ENCODE data around the gene CD63.

The CD63 gene

GRCh38 chr12:55741931-55742680 is 13.3 kb upstream of the CD63 start:
- in situ Hi-C loops (cut with MboI; ENCODE audit: low sequenced_read_pairs), result no loop called here

DNA sequence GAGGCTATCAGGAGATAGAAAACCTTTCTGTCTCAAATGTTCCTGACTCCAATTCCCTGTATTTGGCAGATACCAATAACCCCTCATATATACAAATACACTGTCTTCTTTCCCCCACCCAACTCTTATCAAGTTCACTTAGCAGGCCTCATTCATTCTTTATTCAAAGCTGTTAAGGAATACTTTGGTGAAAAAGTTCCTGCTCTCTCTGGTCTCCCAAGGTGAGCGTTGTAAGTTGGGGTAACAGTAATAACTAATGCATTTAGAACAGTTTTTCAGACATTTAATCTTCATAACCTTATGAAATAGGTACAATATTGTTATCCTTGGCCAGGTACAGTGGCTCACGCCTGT is 10.2 kb upstream of the CD63 start:
- in situ Hi-C loops (cut with MboI; ENCODE audit: low sequenced_read_pairs), result loop anchor here (10.0 kb wide), 1 partner anchor 306 kb away; the partner anchor contains the start of gene RPS26

- in situ Hi-C loops (cut with MboI; ENCODE audit: low sequenced_read_pairs), result loop anchor here (10.0 kb wide), 1 partner anchor 306 kb away; the partner anchor contains the start of gene RPS26
Measured at GRCh38 chr12:55738123-55739024, 9.6 kb upstream of the CD63 start.

- in situ Hi-C loops (cut with MboI; ENCODE audit: low sequenced_read_pairs), result loop anchor here (10.0 kb wide), 1 partner anchor 307 kb away; the partner anchor contains the start of gene RPS26
Measured at GRCh38 chr12:55737581-55738122, 8.8 kb upstream of the CD63 start.

DNA sequence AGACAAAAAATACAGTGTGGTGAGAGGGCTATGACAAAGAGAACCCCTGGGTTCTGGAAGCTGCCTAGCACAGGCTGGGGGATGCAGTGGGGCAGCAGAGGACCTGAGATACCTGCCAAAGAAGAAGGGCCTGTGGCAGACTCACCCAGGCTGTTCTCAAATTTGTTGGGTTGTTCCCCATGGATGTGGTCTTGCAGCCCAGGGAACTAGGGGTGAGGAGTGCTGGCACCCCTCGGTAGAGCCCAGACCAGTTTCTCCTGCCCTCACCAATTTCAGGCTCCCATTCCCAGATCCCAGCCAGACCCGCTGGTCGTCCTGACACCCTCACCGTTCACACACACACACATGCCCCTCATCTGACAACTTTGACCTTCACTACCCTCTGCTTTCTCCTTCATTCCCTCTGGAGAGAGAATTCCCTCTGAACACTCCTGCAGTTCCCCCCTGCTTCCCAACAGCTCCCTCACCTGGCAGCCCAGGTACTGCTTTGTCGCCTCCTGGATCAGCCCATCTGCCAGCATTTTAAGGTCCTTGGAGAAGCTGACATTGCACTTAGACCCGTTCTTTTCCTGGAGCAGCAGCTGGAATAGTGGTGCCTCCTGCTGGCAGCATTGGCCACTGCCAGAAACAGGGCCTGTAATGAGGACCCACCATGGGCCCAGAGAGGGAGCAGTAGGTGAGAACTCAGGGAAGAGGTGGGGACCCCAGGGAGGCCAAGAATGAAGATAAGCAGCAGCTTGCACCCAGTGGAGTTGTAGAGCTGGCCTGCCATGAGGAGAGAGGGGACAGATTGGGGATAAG is 8.2 kb upstream of the CD63 start:
- in situ Hi-C loops (cut with MboI; ENCODE audit: low sequenced_read_pairs), result loop anchor here (10.0 kb wide), 1 partner anchor 308 kb away; the partner anchor contains the start of gene RPS26

DNA sequence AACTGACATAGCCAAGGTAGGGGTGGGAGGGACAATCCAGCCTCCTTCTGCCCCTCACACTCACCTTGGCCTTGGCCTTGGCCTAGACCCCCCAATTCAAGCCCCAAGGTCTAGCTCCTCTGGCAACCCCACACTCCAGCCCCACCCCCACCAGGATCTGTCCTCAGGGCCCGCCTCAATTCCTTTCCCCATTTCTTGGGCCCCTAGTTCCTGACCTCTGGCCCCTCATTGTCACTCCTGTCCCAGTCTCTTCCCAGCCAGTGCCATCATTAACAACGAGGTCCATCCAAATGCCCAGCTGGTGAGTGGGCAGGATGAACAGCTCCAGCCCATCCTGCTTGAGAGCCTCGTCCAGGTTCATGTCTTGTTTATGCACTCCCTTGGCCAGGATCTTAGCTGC is 7.3 kb upstream of the CD63 start:
- in situ Hi-C loops (cut with MboI; ENCODE audit: low sequenced_read_pairs), result loop anchor here (10.0 kb wide), 1 partner anchor 309 kb away; the partner anchor contains the start of gene RPS26

DNA sequence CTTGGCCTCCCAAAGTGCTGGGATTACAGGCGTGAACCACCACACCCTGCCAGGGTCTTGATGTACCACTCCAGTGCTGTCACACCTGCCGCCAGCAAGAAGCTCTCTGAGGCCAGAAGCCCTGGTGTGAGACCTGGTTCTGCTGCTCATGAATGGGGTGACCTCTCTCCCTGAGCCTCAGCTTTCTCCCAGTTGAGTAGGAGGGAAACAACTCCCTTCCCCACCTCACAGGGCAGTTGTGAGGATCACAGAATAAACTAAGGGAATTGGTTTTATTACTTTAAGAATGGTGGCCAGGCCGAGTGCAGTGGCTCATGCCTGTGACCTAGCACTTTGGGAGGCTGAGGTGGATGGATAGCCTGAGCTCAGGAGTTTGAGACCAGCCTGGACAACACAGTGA is 5.8 kb upstream of the CD63 start:
- in situ Hi-C loops (cut with MboI; ENCODE audit: low sequenced_read_pairs), result loop anchor here (10.0 kb wide), 1 partner anchor 310 kb away; the partner anchor contains the start of gene RPS26

- in situ Hi-C loops (cut with MboI; ENCODE audit: low sequenced_read_pairs), result loop anchor here (10.0 kb wide), 1 partner anchor 311 kb away; the partner anchor contains the start of gene RPS26
Measured at GRCh38 chr12:55733858-55734257, 5.0 kb upstream of the CD63 start.

GRCh38 chr12:55733021-55733555 is 4.3 kb upstream of the CD63 start:
- in situ Hi-C loops (cut with MboI; ENCODE audit: low sequenced_read_pairs), result loop anchor here (10.0 kb wide), 1 partner anchor 312 kb away; the partner anchor contains the start of gene RPS26

GRCh38 chr12:55732288-55732687 is 3.5 kb upstream of the CD63 start:
- in situ Hi-C loops (cut with MboI; ENCODE audit: low sequenced_read_pairs), result loop anchor here (10.0 kb wide), 1 partner anchor 313 kb away; the partner anchor contains the start of gene RPS26

- in situ Hi-C loops (cut with MboI; ENCODE audit: low sequenced_read_pairs), result loop anchor here (10.0 kb wide), 1 partner anchor 315 kb away; the partner anchor contains the start of gene RPS26
Measured at GRCh38 chr12:55729819-55730818, 1.3 kb upstream of the CD63 start.

DNA sequence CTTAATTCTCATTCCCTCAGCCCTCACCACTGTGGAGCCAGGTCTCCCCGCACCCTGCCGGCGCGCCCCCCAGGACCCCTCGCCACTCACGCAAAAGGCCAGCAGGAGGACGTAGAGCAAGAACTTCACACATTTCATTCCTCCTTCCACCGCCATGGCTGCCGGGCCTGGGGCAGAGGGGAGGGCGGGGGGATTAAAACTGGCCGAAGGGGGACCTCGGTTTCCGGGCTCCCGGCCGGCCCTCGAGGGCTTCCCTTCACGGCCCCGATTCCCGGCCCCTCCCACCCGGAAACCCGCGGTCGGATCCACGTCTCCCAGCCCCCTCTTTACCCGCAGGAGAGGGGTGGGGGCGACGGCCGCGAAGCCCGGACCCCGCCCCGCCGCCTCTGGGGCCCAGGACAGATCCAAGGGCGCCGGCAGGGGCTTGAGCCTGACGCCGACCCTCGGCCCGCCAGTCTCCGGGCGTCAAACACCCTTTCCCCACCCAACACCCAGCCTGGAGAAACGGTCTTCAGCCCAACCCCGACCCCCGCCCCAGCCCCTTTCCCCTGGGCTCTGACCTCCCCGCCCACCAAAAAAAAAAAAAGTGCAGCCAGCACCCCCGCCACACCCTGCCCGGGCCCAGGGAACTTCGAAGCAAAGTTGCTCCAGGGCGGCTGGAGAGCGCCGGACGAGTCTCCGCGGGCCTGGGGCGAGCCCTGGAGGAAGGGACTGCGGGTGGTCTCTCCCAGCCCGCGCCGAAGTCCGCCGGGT is 447 bp downstream of the CD63 start:
- in situ Hi-C loops (cut with MboI; ENCODE audit: low sequenced_read_pairs), result no loop called here

- in situ Hi-C loops (cut with MboI; ENCODE audit: low sequenced_read_pairs), result no loop called here
Measured at GRCh38 chr12:55727643-55728185, 1.1 kb downstream of the CD63 start.

- in situ Hi-C loops (cut with MboI; ENCODE audit: low sequenced_read_pairs), result no loop called here
Measured at GRCh38 chr12:55726971-55727370, 1.8 kb downstream of the CD63 start.

- in situ Hi-C loops (cut with MboI; ENCODE audit: low sequenced_read_pairs), result no loop called here
Measured at GRCh38 chr12:55725556-55725955, 3.3 kb downstream of the CD63 start.

GRCh38 chr12:55724940-55725309 is 3.9 kb downstream of the CD63 start:
- in situ Hi-C loops (cut with MboI; ENCODE audit: low sequenced_read_pairs), result no loop called here

GRCh38 chr12:55724226-55724939 is 4.4 kb downstream of the CD63 start:
- in situ Hi-C loops (cut with MboI; ENCODE audit: low sequenced_read_pairs), result no loop called here

Data from HL-60/S4 (cell line).